Endothelial cell of umbilical vein (primary cell): ENCODE data around the gene SUPT3H. TPM values are rescaled to one million over a fixed set of nuclear protein-coding genes. Genes with fewer than 3 reads are reported as not detected.

Experiments used
- BruUV-seq: library from RNA; stranded (reverse); fragments of 400-500 nt; replicated peaks from 2 replicates; lab custom pipeline; 2021; lab: Mats Ljungman, UMichigan
- CTCF ChIA-PET: fragments of 300-600, 350-600 bp; sonication (Branson Sonifier 250); formaldehyde crosslinking; loops from one replicate; lab custom pipeline; 2021; ENCODE audit warnings: antibody characterized with exemption, inconsistent platforms; lab: Charles Lee
- POLR2A ChIA-PET: fragments of 300-600, 350-600 bp; sonication (Branson Sonifier 250); formaldehyde crosslinking; loops from one replicate; lab custom pipeline; 2021; ENCODE audit warnings: antibody characterized with exemption, inconsistent platforms; lab: Charles Lee
- DNase-seq: peaks from one replicate; pipeline ENCODE4 v3.0.0-alpha.2; 2011; ENCODE audit warnings: low read depth, low spot score
- FAIRE-seq: peaks from 2 replicates; lab custom pipeline; 2011; peaks lifted over from hg19 to GRCh38; lab: Jason Lieb, UNC
- H2AFZ ChIP-seq: 2 replicates; pipeline ENCODE4 v1.6.0; 2012; ENCODE audit warnings: low read depth, low read length, control low read depth, inconsistent platforms
- H3K27ac ChIP-seq: 2 replicates; pipeline ENCODE4 v1.5.1; 2011; ENCODE audit warnings: low read depth, mild to moderate bottlenecking, control low read depth, low read length, moderate library complexity; ENCODE audit not compliant: insufficient read depth
- H3K27me3 ChIP-seq, 2 experiments: 2 replicates each; pipeline versions ENCODE4 v1.6.0 to v1.6.1; 2011; ENCODE audit warnings: low read length in 2 of 2, mixed read lengths in 1 of 2; ENCODE audit not compliant: control insufficient read depth in 2 of 2, insufficient read depth in 2 of 2
- H3K36me3 ChIP-seq, 2 experiments: 2 replicates in 1 of 2; 3 replicates in 1 of 2; pipeline ENCODE4 v1.5.1; 2011; ENCODE audit warnings: low read length in 2 of 2, mild to moderate bottlenecking in 1 of 2, moderate library complexity in 1 of 2; ENCODE audit not compliant: control insufficient read depth in 2 of 2, insufficient read depth in 2 of 2; ENCODE audit errors: extremely low read depth in 1 of 2
- H3K4me1 ChIP-seq: 3 replicates; pipeline ENCODE4 v1.5.1; 2011; ENCODE audit warnings: mild to moderate bottlenecking, low read length; ENCODE audit not compliant: control insufficient read depth, insufficient read depth; ENCODE audit errors: extremely low read depth
- H3K4me2 ChIP-seq: 2 replicates; pipeline ENCODE4 v1.6.1; 2011; ENCODE audit warnings: low read length, control low read depth, mixed read lengths; ENCODE audit not compliant: insufficient read depth
- H3K4me3 ChIP-seq, 3 experiments: fragments of 200-600 bp in 1 of 3; sonication (generic), shearing (Covaris generic) in 1 of 3; replicated peaks in 1 of 3; 2 replicates each; pipeline ENCODE4 v1.5.1; 2011 to 2016; ENCODE audit warnings: control low read depth in 3 of 3, low read length in 3 of 3, mild to moderate bottlenecking in 2 of 3, inconsistent platforms in 1 of 3, low read depth in 1 of 3, moderate library complexity in 1 of 3; ENCODE audit not compliant: insufficient read depth in 1 of 3
- H3K79me2 ChIP-seq: 2 replicates; pipeline ENCODE4 v1.6.0; 2012; ENCODE audit warnings: low read length, inconsistent platforms; ENCODE audit not compliant: control insufficient read depth, insufficient read depth
- H3K9ac ChIP-seq: replicated peaks from 2 replicates; pipeline ENCODE3; 2011; ENCODE audit warnings: low read length, control low read depth; ENCODE audit not compliant: insufficient read depth; ENCODE audit errors: extremely low read depth
- H3K9me1 ChIP-seq: replicated peaks from 3 replicates; pipeline ENCODE4 v1.6.0; 2011; ENCODE audit warnings: mild to moderate bottlenecking, low read length; ENCODE audit not compliant: control insufficient read depth, insufficient read depth; ENCODE audit errors: extremely low read depth
- H3K9me3 ChIP-seq: replicated peaks from 2 replicates; pipeline ENCODE4 v1.5.1; 2012; ENCODE audit warnings: low read length, inconsistent platforms; ENCODE audit not compliant: control insufficient read depth, insufficient read depth
- H4K20me1 ChIP-seq: replicated peaks from 2 replicates; pipeline ENCODE3; 2011; ENCODE audit warnings: mild to moderate bottlenecking, low read length; ENCODE audit not compliant: control insufficient read depth, insufficient read depth; ENCODE audit errors: extremely low read depth
- CTCF ChIP-seq, 2 donors: IDR thresholded peaks; 1 replicate in 1 of 2; 2 replicates in 1 of 2; pipeline ENCODE4 v1.5.1; 2011; ENCODE audit warnings: low read length in 2 of 2, mild to moderate bottlenecking in 2 of 2, moderate library complexity in 2 of 2, control low read depth in 1 of 2, inconsistent platforms in 1 of 2, low read depth in 1 of 2; ENCODE audit not compliant: insufficient read depth in 1 of 2; ENCODE audit errors: extremely low read depth in 1 of 2
- EZH2 ChIP-seq: IDR thresholded peaks from 2 replicates; pipeline ENCODE4 v1.6.1; 2012; ENCODE audit warnings: borderline replicate concordance, low read depth, mild to moderate bottlenecking, moderate library complexity, low read length, inconsistent platforms; ENCODE audit not compliant: severe bottlenecking
- FOS ChIP-seq: IDR thresholded peaks from 2 replicates; pipeline ENCODE4 v1.6.1; 2011; ENCODE audit warnings: mild to moderate bottlenecking, low read length, moderate library complexity, borderline replicate concordance; ENCODE audit not compliant: insufficient read depth
- GATA2 ChIP-seq: IDR thresholded peaks from 2 replicates; pipeline ENCODE4 v1.7.0; 2011; ENCODE audit warnings: low read depth, mild to moderate bottlenecking, moderate library complexity, mixed read lengths, low read length; ENCODE audit not compliant: insufficient read length, insufficient read depth
- JUN ChIP-seq: IDR thresholded peaks from 2 replicates; pipeline ENCODE4 v1.6.1; 2011; ENCODE audit warnings: borderline replicate concordance, low read depth; ENCODE audit not compliant: insufficient read length, insufficient read depth
- MYC ChIP-seq: IDR thresholded peaks from one replicate; pipeline ENCODE4 v1.6.1; 2011; ENCODE audit warnings: mild to moderate bottlenecking, low read depth, low read length
- POLR2A ChIP-seq: IDR thresholded peaks from 2 replicates; pipeline ENCODE4 v1.6.1; 2012; ENCODE audit warnings: low read depth, mild to moderate bottlenecking, control low read depth, low read length
- POLR2AphosphoS5 ChIP-seq: IDR thresholded peaks from 2 replicates; pipeline ENCODE4 v1.6.1; 2012; ENCODE audit warnings: low read depth, mild to moderate bottlenecking, control low read depth, low read length, moderate library complexity; ENCODE audit not compliant: insufficient read depth
- dilution Hi-C: fragments of 300-500 bp; cut with MboI; formaldehyde crosslinking; loops from one replicate; pipeline ENCODE4 v1.15.0; 2019; ENCODE audit warnings: low sequenced_read_pairs; ENCODE audit not compliant: extremely low pct_ligation_motif_present
- intact Hi-C: fragments of 100-400 bp; cut with micrococcal nuclease; formaldehyde crosslinking; loops from one replicate; pipeline ENCODE4 v1.10.0; 2022
- polyA plus RNA-seq, 4 experiments: library from polyadenylated mRNA; depleted of rRNA in 3 of 4; stranded (reverse) in 3 of 4; unstranded in 1 of 4; fragments of >200 nt; gene quantifications; 2 replicates each; pipeline versions ENCODE4 v1.2.1 to v1.2.3, GENCODE V29; 2011 to 2012; ENCODE audit warnings: missing spikeins in 1 of 4
- total RNA-seq: library from RNA; stranded (reverse); gene quantifications from 2 replicates; pipeline ENCODE4 v1.2.3, GENCODE V29; 2021
- TF ChIP-seq, protein P1 (sequence below): IDR thresholded peaks from 2 replicates; pipeline ENCODE4 v1.6.1; 2011; ENCODE audit not compliant: insufficient read depth, insufficient read length

Gene SUPT3H
- total and polyA plus RNA-seq, 2 donors (not counting 3 experiments of a cell fraction or from before 2014, with no cell fraction given): 8.3 to 9.8 TPM

- H3K27ac ChIP-seq: no peak overlapping the region
- DNase-seq: no peak
- dilution Hi-C loops (no loop called here), intact Hi-C loops (no loop called here)
- BruUV-seq: no TSS peak
- POLR2A ChIA-PET: no interaction called here
- TF ChIP-seq CTCF (IDR thresholded peaks at IDR 0.05; ENCODE audit: extremely low read depth in 1 of 2, insufficient read depth in 1 of 2, low read depth in 1 of 2, low read length in 2 of 2) (no peak), FOS (no peak), EZH2 (no peak), MYC (no peak), POLR2AphosphoS5 (no peak), POLR2A (no peak), GATA2 (no peak), JUN (no peak)
- TF ChIP-seq, protein P1, sequence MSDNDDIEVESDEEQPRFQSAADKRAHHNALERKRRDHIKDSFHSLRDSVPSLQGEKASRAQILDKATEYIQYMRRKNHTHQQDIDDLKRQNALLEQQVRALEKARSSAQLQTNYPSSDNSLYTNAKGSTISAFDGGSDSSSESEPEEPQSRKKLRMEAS: no peak
- no peak overlapping the region for H3K4me2 ChIP-seq
- FAIRE-seq: no peak
- H4K20me1 ChIP-seq: no peaks in the 10 kb centered on the region
- H3K9me1 ChIP-seq: no peaks in the 10 kb centered on the region
- H3K9me3 ChIP-seq: no peaks in the 10 kb centered on the region
- no peaks in the 10 kb centered on the region for H3K79me2 ChIP-seq
- H3K36me3 ChIP-seq: no peaks in the 10 kb centered on the region
- no peak overlapping the region for H3K4me3 ChIP-seq
- no peaks in the 10 kb centered on the region for H3K27me3 ChIP-seq
- no peaks in the 10 kb centered on the region for H3K4me1 ChIP-seq
- no peak overlapping the region for H3K9ac ChIP-seq
- no peak overlapping the region for H2AFZ ChIP-seq
- CTCF ChIA-PET: interaction anchor here (1.6 kb wide), 1 partner anchor 12 kb away, joined by 3 read pairs; no protein-coding TSS in a partner anchor
Observed at GRCh38 chr6:44931385-44931784, 446.3 kb downstream of the SUPT3H start.
